ENCODE data around the gene ZNHIT3. TPM values are rescaled to one million over a fixed set of nuclear protein-coding genes. Genes with fewer than 3 reads are reported as not detected.

ZNHIT3 gene
- total RNA-seq, 1 experiment from 2014 or later = 37.9 TPM

- Histone ChIP-seq H3K79me2 (ENCODE audit: low read length) (no peaks in the 10 kb centered on the region), H3K36me3 (ENCODE audit: low read depth, low read length) (peaks cover under 1% of the 10 kb centered on the region; the same call in 1 of the 2 replicates), H3K9ac (ENCODE audit: low read length) (no peak overlapping the region), H3K9me3 (ENCODE audit: low read length) (no peaks in the 10 kb centered on the region), H3F3A (ENCODE audit: low read length, unreplicated experiment) (no peaks in the 10 kb centered on the region), H3K4me2 (ENCODE audit: low read length) (no peak overlapping the region), H3K27ac (ENCODE audit: low read length) (no peak overlapping the region), H3K9me2 (replicated peaks; ENCODE audit: low read length) (no peaks in the 10 kb centered on the region), H4K20me1 (ENCODE audit: low read length) (no peaks in the 10 kb centered on the region), H3K4me3 (ENCODE audit: low read length) (no peak overlapping the region), H3K4me1 (ENCODE audit: insufficient read depth, low read length) (no peaks in the 10 kb centered on the region), H2AFZ (ENCODE audit: low read length) (no peak overlapping the region), H3K27me3 (ENCODE audit: low read length) (no peaks in the 10 kb centered on the region)
- ChIA-PET CTCF (no interaction called here), POLR2A (ENCODE audit: unreplicated experiment) (no interaction called here)
- no peak for DNase-seq
- intact Hi-C loops (cut with micrococcal nuclease) = no loop called here
- TF ChIP-seq EZH2phosphoT487 (IDR thresholded peaks at IDR 0.05; ENCODE audit: borderline replicate concordance, low read length) = no peak
- TF ChIP-seq EZH2 (IDR thresholded peaks at IDR 0.05; ENCODE audit: low read length, unreplicated experiment) = no peak
- TF ChIP-seq CTCF (conservative IDR thresholded peaks at IDR 0.05; ENCODE audit: low read depth, low read length) = no peak
- no peak for ATAC-seq
- BruUV-seq (replicated peaks) = no TSS peak
These were observed 14.9 kb downstream of the ZNHIT3 start for GRCh38 chr17:36501351-36501750.

GRCh38 chr17:36501963-36502362 is 15.5 kb downstream of the ZNHIT3 start:
- CTCF ChIA-PET = no interaction called here
- intact Hi-C loops (cut with micrococcal nuclease) = no loop called here
- no peak overlapping the region for H3K9ac ChIP-seq (ENCODE audit: low read length)

GRCh38 chr17:36503456-36504155 is 17.1 kb downstream of the ZNHIT3 start:
- BruUV-seq (replicated peaks) = no TSS peak

More at GRCh38 chr17:36501963-36502362, 15.5 kb downstream of the ZNHIT3 start:
- Histone ChIP-seq H4K20me1 (ENCODE audit: low read length) (no peaks in the 10 kb centered on the region), H3K9me3 (ENCODE audit: low read length) (no peaks in the 10 kb centered on the region), H3K4me1 (ENCODE audit: insufficient read depth, low read length) (no peaks in the 10 kb centered on the region), H3K36me3 (ENCODE audit: low read depth, low read length) (no peaks in the 10 kb centered on the region; the same call in 1 of the 2 replicates), H3K79me2 (ENCODE audit: low read length) (no peaks in the 10 kb centered on the region), H2AFZ (ENCODE audit: low read length) (no peak overlapping the region), H3K27ac (ENCODE audit: low read length) (no peak overlapping the region), H3K9me2 (replicated peaks; ENCODE audit: low read length) (no peaks in the 10 kb centered on the region), H3K4me2 (ENCODE audit: low read length) (no peak overlapping the region), H3F3A (ENCODE audit: low read length, unreplicated experiment) (no peaks in the 10 kb centered on the region), H3K27me3 (ENCODE audit: low read length) (no peaks in the 10 kb centered on the region), H3K4me3 (ENCODE audit: low read length) (no peak overlapping the region)
- BruUV-seq (replicated peaks) = no TSS peak
- DNase-seq (no peak), ATAC-seq (no peak)
- POLR2A ChIA-PET (ENCODE audit: unreplicated experiment) = no interaction called here
- TF ChIP-seq EZH2phosphoT487 (IDR thresholded peaks at IDR 0.05; ENCODE audit: borderline replicate concordance, low read length) = no peak

More at GRCh38 chr17:36503456-36504155, 17.1 kb downstream of the ZNHIT3 start:
- Histone ChIP-seq H4K20me1 (ENCODE audit: low read length) (no peaks in the 10 kb centered on the region), H3K27ac (ENCODE audit: low read length) (no peak overlapping the region), H3K9me3 (ENCODE audit: low read length) (no peaks in the 10 kb centered on the region), H3K4me3 (ENCODE audit: low read length) (no peak overlapping the region), H3K27me3 (ENCODE audit: low read length) (no peaks in the 10 kb centered on the region), H2AFZ (ENCODE audit: low read length) (no peak overlapping the region), H3K79me2 (ENCODE audit: low read length) (no peaks in the 10 kb centered on the region), H3K4me1 (ENCODE audit: insufficient read depth, low read length) (no peaks in the 10 kb centered on the region), H3F3A (ENCODE audit: low read length, unreplicated experiment) (no peaks in the 10 kb centered on the region), H3K9ac (ENCODE audit: low read length) (no peak overlapping the region), H3K9me2 (replicated peaks; ENCODE audit: low read length) (no peaks in the 10 kb centered on the region), H3K36me3 (ENCODE audit: low read depth, low read length) (no peaks in the 10 kb centered on the region; the same call in 1 of the 2 replicates), H3K4me2 (ENCODE audit: low read length) (no peak overlapping the region)
- TF ChIP-seq EZH2phosphoT487 (IDR thresholded peaks at IDR 0.05; ENCODE audit: borderline replicate concordance, low read length) = no peak
- TF ChIP-seq EZH2 (IDR thresholded peaks at IDR 0.05; ENCODE audit: low read length, unreplicated experiment) = no peak
- no peak for TF ChIP-seq CTCF (conservative IDR thresholded peaks at IDR 0.05; ENCODE audit: low read depth, low read length)
- ATAC-seq (no peak), DNase-seq (no peak)
- ChIA-PET POLR2A (ENCODE audit: unreplicated experiment) (no interaction called here), CTCF (no interaction called here)
- intact Hi-C loops (cut with micrococcal nuclease) = no loop called here
